Activated naive CD8-positive, alpha-beta T cell treated with anti-CD3 and anti-CD28 coated beads, Interleukin-2, amount 10 ng/mL, durations not matched to agents 7 days and 5 days (primary cell): Measurements from ENCODE around the gene WDR93. TPM values are rescaled to one million over a fixed set of nuclear protein-coding genes. Genes with fewer than 3 reads are reported as not detected.
"Not testable (repeated sequence)": the region's sequence is repeated elsewhere in the genome, so short reads cannot be mapped to it uniquely, and the experiment has no call there.

Experiments
- ATAC-seq: fragments of 150-1000 bp; cut with Tn5 transposase; one replicate; pipeline ENCODE4 v1.10.0; 2021; ENCODE audit warnings: low read depth, moderate library complexity
- POLR2A ChIA-PET: fragments of 350-600 bp; sonication (Branson Sonifier 250); formaldehyde crosslinking; loops from one replicate; lab custom pipeline; 2021; ENCODE audit warnings: antibody characterized with exemption; lab: Charles Lee
- DNase-seq: peaks from one replicate; pipeline ENCODE4 v3.0.0; 2021
- H3K27ac Mint-ChIP-seq: one replicate; pipeline ENCODE4 v1.8.0; 2022; ENCODE audit warnings: mild to moderate bottlenecking, mixed read lengths
- H3K27me3 Mint-ChIP-seq: one replicate; pipeline ENCODE4 v1.8.0; 2022; ENCODE audit warnings: mild to moderate bottlenecking, moderate library complexity, mixed read lengths
- H3K36me3 Mint-ChIP-seq: one replicate; pipeline ENCODE4 v1.8.0; 2021; ENCODE audit warnings: mild to moderate bottlenecking, mixed read lengths
- H3K4me1 Mint-ChIP-seq: one replicate; pipeline ENCODE4 v1.8.0; 2021; ENCODE audit warnings: mixed read lengths
- H3K4me3 Mint-ChIP-seq: one replicate; pipeline ENCODE4 v1.8.0; 2022; ENCODE audit warnings: mild to moderate bottlenecking, moderate library complexity, mixed read lengths
- H3K9me3 Mint-ChIP-seq: one replicate; pipeline ENCODE4 v1.8.0; 2021; ENCODE audit warnings: mixed read lengths
- total RNA-seq, 2 experiments: library from RNA; stranded (reverse); gene quantifications; one replicate each; pipeline ENCODE4 v1.2.3, GENCODE V29; 2021

The WDR93 gene
- total RNA-seq, 2 experiments from 2014 or later: not detected

DNA sequence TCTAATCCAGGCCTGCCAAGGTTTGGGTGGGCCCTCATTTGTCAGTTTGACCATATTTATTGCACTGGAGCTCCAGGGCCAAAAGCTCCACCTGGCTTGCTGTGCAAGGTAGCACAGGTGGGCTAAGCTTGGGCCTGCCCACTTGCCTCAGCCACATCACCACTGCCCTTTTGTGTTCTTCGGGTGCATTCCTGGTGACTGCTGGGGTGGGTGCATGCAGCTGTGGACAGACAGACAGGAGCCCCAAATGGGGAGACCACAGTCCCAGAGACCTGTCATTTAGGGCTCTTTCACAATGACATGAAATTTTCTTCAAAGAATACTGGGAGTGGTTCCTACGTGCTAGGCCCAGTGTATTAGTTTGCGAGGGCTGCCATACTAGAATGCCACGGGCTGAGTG lies 88.2 kb downstream of the WDR93 start:
- Mint-ChIP-seq H3K36me3 (no peaks in the 10 kb centered on the region), H3K4me1 (peaks cover 6% of the 10 kb centered on the region), H3K4me3 (no peak overlapping the region), H3K27ac (no peak overlapping the region), H3K27me3 (peaks cover 23% of the 10 kb centered on the region), H3K9me3 (no peaks in the 10 kb centered on the region)
- DNase-seq (no peak), ATAC-seq (no peak)
- POLR2A ChIA-PET: no interaction called here

DNA sequence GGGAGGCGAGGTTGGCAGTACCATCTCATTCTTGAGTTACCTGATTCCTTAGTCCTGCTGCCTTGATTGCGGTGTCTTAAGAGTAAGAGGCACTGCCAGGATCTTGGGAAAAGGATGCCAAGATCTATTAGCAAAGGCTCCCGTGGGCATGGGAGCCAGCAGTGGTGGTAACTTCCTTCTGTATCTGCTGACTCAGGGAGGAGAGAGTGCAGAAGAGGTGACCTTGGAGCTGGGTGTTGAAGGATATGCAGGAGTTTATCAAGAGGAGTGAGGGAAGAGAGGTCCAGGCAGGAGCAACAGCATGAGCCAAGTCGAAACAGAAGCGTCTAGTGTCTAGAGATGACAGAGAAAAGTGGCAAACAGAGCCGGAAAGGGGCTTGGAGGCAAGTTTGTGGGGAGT lies 90.0 kb downstream of the WDR93 start:
- Mint-ChIP-seq H3K4me3 (no peak overlapping the region), H3K27ac (no peak overlapping the region), H3K27me3 (peaks cover 19% of the 10 kb centered on the region), H3K9me3 (no peaks in the 10 kb centered on the region), H3K4me1 (peaks cover 6% of the 10 kb centered on the region), H3K36me3 (no peaks in the 10 kb centered on the region)
- DNase-seq: no peak
- POLR2A ChIA-PET: no interaction called here
- no peak for ATAC-seq

DNA sequence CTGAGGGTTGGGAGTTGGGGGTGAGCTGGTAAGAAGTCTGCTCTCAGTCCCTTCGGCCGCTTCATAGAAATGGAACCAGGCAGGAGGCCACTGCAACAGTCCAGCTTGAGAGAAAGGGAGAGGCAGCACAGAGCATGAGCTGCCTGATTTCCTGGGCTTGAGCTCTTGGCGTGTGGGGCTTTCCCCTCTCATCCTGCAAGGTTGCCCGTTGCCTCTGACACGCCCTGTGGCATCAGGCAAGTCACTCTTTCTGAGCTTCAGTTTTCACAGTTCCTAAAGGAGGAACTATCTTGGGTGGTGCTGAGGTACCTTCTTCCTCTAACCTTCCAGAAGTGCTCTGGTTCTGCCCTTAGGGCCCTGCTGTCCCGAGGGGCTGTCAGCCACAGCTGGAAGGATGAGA lies 90.4 kb downstream of the WDR93 start:
- H3K9me3 Mint-ChIP-seq: no peaks in the 10 kb centered on the region
- DNase-seq: no peak
- H3K27ac Mint-ChIP-seq: no peak overlapping the region
- H3K36me3 Mint-ChIP-seq: no peaks in the 10 kb centered on the region
- peaks cover 18% of the 10 kb centered on the region for H3K27me3 Mint-ChIP-seq
- peaks cover 6% of the 10 kb centered on the region for H3K4me1 Mint-ChIP-seq
- POLR2A ChIA-PET: no interaction called here
- H3K4me3 Mint-ChIP-seq: no peak overlapping the region
- no peak for ATAC-seq

DNA sequence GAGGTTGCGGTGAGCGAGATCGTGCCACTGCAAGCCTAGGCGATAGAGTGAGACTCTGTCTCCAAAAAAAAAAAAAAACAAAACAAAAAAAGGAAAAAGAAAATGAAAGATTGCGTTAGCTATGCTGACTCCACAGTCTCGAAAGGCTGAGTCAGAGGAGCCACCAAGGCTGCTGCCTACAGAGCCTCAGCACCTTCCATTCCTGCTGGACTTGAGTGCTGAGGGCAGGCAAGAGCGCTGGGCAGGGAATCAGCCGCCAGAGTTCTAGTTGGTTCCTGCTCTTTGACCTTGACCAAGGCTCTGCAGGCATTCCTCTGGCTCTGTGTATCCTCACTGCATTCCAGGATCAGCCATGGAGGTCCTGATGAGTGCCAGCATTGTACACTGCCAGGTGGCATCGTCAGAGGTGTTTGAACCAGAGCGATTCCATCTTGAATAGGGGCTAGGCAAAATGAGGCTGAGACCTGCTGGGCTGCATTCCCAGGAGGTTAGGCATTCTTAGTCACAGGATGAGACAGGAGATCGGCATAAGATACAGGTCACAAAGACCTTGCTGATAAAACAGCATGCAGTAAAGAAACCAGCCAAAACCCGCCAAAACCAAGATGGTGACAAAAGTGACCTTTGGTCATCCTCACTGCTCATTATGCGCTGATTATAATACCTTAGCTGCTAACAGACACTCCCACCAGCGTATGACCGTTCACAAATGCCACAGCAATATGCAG lies 91.4 kb downstream of the WDR93 start:
- Mint-ChIP-seq H3K4me1 (peaks cover 6% of the 10 kb centered on the region), H3K36me3 (no peaks in the 10 kb centered on the region), H3K27me3 (peaks cover 17% of the 10 kb centered on the region), H3K27ac (no peak overlapping the region), H3K9me3 (no peaks in the 10 kb centered on the region), H3K4me3 (no peak overlapping the region)
- DNase-seq (no peak), ATAC-seq (no peak)
- POLR2A ChIA-PET: no interaction called here

DNA sequence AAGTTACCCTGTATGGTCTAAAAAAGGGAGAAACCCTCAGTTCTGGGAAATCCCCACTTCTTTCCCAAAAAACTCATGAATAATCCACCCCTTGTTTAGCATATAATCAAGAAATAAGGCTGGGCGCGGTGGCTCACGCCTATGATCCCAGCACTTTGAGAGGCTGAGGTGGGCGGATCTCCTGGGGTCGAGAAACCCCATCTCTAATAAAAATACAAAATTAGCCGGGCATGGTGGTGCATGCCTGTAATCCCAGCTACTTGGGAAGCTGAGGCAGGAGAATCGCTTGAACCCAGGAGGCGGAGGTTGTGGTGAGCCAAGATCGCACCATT lies 92.0 kb downstream of the WDR93 start:
- H3K4me3 Mint-ChIP-seq, H3K4me1 Mint-ChIP-seq, H3K36me3 Mint-ChIP-seq, POLR2A ChIA-PET, DNase-seq, ATAC-seq, H3K9me3 Mint-ChIP-seq, H3K27ac Mint-ChIP-seq: not testable (repeated sequence)
- H3K27me3 Mint-ChIP-seq: peaks cover 14% of the 10 kb centered on the region

DNA sequence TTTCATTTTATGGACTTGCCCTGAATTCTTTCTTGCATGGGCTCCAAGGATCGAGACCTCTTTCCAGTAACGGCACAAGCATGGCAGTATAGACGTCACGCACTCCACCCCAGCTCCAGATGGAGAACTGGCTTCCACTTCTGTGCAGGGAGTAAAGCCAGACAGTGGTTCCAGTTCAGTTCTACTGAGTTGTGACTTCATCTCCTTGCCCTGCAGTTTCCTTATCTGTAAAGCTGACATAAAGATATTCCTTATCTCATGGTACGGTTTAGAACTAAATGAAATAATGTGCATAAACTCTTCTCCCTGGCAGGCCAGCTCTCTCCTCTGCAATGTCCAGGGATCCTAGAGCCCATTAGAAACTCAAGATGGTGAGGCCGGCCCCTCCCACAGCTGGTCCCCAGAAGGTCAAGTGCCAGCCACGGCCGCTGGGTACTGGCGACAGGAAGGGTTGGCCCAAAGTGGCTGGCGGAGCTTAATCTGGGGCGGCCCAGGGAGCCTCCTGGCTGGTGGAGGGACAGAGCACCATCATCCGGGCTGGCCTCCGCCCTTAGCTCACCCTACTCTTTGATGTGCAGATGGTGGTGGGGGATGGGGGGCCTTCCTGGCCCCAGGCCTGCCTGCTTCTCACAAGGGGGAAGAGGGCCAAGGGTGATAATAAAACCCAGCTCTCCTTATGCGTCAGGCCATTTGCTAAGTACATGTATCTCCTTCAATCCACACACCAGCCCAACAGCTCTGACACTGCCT lies 92.7 kb downstream of the WDR93 start:
- Mint-ChIP-seq H3K27ac (no peak overlapping the region), H3K4me1 (peaks cover 6% of the 10 kb centered on the region), H3K9me3 (peaks cover 7% of the 10 kb centered on the region), H3K36me3 (no peaks in the 10 kb centered on the region), H3K4me3 (no peak overlapping the region), H3K27me3 (peaks cover 14% of the 10 kb centered on the region)
- ATAC-seq (no peak), DNase-seq (no peak)
- POLR2A ChIA-PET: no interaction called here

DNA sequence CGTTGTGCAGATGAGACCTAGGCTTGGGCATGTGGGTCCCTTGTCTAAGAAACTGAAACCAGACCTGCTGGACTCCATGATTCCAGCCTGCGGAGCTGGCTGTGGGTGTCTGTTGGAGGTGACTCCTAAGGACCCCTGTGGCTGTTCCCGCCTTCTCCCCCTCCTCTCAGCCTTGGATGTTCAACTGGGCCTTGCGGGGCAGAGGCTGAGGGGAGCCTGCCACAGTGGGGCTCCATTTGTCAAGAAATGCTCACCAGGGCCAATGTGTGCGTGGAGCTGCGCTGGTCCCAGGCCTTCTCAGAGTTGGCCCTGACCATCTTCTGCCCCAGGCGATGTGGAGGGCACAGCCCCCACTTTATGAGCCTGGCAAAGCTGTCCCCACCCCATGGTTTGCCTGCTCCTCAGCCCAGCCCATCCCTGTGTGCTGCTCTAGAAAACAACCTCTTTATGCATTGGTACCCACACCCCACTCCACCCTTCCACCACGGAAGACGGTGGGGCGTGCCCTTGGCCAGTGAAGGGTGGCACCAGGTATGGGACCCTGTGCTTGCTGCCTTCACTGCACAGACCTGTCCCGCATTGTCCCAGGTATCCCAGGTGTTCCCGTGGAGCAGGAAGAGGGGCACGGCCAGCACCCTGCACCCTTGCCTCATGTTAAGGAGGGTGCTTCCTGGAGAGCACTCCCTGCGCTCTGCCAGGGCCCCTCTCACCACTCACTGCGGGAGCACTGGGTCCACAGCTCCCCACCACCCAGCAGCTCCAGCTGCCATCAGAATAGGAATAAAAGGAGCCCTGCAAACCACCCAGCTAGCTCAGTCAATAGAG lies 93.5 kb downstream of the WDR93 start:
- Mint-ChIP-seq H3K36me3 (no peaks in the 10 kb centered on the region), H3K27me3 (peaks cover 14% of the 10 kb centered on the region), H3K4me3 (no peak overlapping the region), H3K27ac (no peak overlapping the region), H3K9me3 (peaks cover 7% of the 10 kb centered on the region), H3K4me1 (peaks cover 6% of the 10 kb centered on the region)
- POLR2A ChIA-PET: no interaction called here
- no peak for DNase-seq
- ATAC-seq: no peak

DNA sequence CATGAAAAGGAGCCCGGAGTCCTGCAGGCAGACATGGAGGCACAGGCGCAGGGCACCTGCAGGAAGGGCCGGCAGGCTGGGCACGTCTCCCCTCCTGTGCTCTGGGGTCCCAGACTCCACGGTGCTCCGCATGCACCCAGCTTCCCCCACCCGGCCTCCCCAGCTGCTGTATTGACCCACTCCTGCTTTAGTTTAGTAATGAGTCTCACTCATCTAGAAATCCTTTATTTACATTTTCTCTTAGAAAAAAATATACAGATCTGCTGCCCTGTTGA lies 94.0 kb downstream of the WDR93 start:
- Mint-ChIP-seq H3K4me3 (no peak overlapping the region), H3K27ac (no peak overlapping the region), H3K36me3 (no peaks in the 10 kb centered on the region), H3K4me1 (peaks cover 6% of the 10 kb centered on the region), H3K27me3 (peaks cover 14% of the 10 kb centered on the region), H3K9me3 (peaks cover 7% of the 10 kb centered on the region)
- ATAC-seq (no peak), DNase-seq (no peak)
- POLR2A ChIA-PET: no interaction called here

DNA sequence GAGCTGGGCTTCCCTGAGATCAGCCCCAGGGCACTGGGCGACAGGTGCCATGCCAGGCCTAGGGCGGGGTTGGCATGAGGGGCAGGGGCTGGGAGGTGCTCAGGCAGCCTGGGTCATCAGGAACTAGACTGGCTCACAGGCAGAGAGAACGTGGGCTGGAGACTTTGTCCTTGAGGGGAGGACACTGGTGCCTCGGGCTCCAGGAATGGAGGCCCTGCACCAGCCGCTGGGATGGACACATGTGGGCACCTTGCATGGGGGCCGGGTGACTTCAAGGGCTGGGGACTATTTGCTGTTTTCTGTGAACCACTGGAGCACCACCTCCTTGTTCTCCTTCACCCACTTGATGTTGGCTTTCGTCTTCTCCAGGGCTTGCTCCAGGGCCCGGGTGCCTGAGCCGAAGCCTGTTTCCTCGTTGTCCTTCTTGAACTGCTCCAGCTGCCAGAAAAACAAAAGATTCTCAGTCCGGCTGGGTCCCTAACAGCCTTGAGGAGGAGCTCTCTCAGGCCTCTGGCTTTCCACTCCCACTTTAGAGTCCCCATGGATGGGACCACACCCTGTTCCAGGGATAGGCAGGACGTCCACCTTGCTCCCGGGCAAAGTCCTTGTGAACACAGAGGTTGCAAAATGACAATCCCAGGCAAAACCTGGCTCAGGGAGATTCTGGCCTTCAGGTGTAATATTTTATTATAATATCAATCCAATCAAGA lies 94.6 kb downstream of the WDR93 start:
- H3K4me3 Mint-ChIP-seq: no peak overlapping the region
- H3K36me3 Mint-ChIP-seq: no peaks in the 10 kb centered on the region
- POLR2A ChIA-PET: no interaction called here
- peaks cover 6% of the 10 kb centered on the region for H3K4me1 Mint-ChIP-seq
- H3K27ac Mint-ChIP-seq: no peak overlapping the region
- peaks cover 7% of the 10 kb centered on the region for H3K9me3 Mint-ChIP-seq
- DNase-seq (no peak), ATAC-seq (no peak)
- peaks cover 14% of the 10 kb centered on the region for H3K27me3 Mint-ChIP-seq

DNA sequence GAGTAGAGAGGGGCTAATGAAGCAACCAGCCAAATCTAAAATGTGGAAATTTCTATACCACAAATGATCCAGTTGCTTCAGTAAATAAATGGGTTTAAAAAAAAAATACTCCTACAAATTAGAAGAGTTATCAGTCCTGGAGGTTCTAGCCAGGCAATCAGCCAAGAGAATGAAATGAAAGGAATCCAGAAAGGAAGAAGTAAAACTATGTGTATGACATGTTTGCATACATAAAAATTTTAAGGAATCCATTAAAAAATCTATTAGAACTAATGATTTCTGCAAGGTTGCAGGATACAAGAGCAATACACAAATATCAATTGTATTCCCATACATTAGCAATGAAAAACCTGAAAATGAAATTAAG lies 95.1 kb downstream of the WDR93 start:
- peaks cover 10% of the 10 kb centered on the region for H3K27me3 Mint-ChIP-seq
- H3K27ac Mint-ChIP-seq: no peak overlapping the region
- DNase-seq (no peak), ATAC-seq (no peak)
- H3K9me3 Mint-ChIP-seq: peaks cover 7% of the 10 kb centered on the region
- peaks cover 3% of the 10 kb centered on the region for H3K4me1 Mint-ChIP-seq
- POLR2A ChIA-PET: no interaction called here
- H3K36me3 Mint-ChIP-seq: no peaks in the 10 kb centered on the region
- no peak overlapping the region for H3K4me3 Mint-ChIP-seq

DNA sequence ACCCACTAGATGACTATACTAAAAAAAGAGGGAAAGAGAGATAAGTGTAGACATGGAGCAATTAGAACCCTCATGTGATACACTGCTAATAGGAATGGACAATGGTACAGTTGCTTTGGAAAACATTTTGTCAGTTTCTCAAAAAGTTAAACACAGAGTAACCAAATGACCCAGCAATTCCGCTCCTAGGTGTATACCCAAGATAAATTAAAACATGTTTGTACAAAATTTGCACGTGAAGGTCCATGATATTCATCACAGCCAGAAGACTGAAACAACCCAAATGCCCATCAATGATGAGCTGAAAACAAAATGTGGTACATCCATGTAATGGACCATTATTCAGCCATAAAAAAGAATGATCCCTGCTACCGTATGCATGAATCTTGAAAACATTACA lies 97.3 kb downstream of the WDR93 start:
- no peaks in the 10 kb centered on the region for H3K36me3 Mint-ChIP-seq
- peaks cover 9% of the 10 kb centered on the region for H3K27me3 Mint-ChIP-seq
- no peak overlapping the region for H3K4me3 Mint-ChIP-seq
- no peak for ATAC-seq
- no peak for DNase-seq
- H3K27ac Mint-ChIP-seq: no peak overlapping the region
- peaks cover 7% of the 10 kb centered on the region for H3K9me3 Mint-ChIP-seq
- H3K4me1 Mint-ChIP-seq: no peaks in the 10 kb centered on the region
- POLR2A ChIA-PET: no interaction called here

DNA sequence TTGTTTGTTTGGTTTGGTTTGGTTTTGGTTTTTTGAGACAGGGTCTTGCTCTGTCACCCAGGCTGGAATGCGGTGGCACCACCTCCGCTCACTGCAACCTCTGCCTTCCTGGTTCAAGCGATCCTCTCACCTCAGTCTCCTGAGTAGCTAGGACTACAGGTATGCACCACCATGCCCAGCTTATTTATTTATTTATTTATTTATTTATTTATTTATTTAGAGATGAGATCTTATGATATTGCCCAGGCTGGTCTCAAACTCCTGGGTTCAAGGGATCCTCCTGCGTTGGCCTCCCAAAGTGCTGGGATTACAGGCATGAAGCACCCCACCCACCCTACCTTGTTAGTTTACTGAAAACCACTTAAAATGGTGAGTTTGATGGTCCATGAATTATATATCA lies 98.0 kb downstream of the WDR93 start:
- H3K27ac Mint-ChIP-seq, DNase-seq: not testable (repeated sequence)

DNA sequence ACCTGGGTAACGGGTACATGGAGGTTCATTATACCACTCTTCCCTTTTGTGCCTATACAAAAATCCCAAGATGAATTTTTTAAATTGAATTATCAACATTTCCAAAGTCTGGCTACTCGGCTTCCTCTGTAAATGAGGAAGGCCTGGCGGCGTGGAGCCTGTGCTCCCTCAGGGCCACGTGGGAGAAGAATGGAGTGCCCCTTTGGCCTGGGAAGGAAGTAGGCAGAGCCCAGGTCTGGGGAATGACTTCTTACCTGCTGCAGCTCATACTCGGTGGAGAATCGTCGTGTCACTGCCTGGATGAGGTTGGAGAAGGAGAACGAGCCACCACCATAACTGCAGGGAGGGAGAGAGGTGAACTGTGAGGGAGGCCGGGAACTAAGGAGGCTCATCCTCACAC lies 99.6 kb downstream of the WDR93 start:
- H3K36me3 Mint-ChIP-seq: no peaks in the 10 kb centered on the region
- H3K27me3 Mint-ChIP-seq: peaks cover 18% of the 10 kb centered on the region
- no peaks in the 10 kb centered on the region for H3K4me1 Mint-ChIP-seq
- no peak overlapping the region for H3K4me3 Mint-ChIP-seq
- no peak overlapping the region for H3K27ac Mint-ChIP-seq
- peaks cover 7% of the 10 kb centered on the region for H3K9me3 Mint-ChIP-seq
- no peak for ATAC-seq
- DNase-seq: no peak
- POLR2A ChIA-PET: no interaction called here

More for the DNA sequence above, 98.0 kb downstream of the WDR93 start:
- ATAC-seq, H3K4me3 Mint-ChIP-seq, H3K36me3 Mint-ChIP-seq, H3K27me3 Mint-ChIP-seq, H3K9me3 Mint-ChIP-seq, POLR2A ChIA-PET, H3K4me1 Mint-ChIP-seq: not testable (repeated sequence)
